ENCODE measurements around the gene LIX1L. TPM values are rescaled to one million over a fixed set of nuclear protein-coding genes. Genes with fewer than 3 reads are reported as not detected.

LIX1L gene
- total and polyA plus RNA-seq, 2 of the 13 experiments (the other 11 are each of a cell fraction or from before 2014, with no cell fraction given) = 8.1 to 24.9 TPM

GRCh38 chr1:145997016-145997717 is 39.4 kb upstream of the LIX1L start (continued):
- TF ChIP-seq POLR2A (IDR thresholded peaks at IDR 0.05; ENCODE audit: insufficient read depth in 1 of 2, low read depth in 2 of 2, low read length in 2 of 2) (0 out of 4 replicates have a peak, but pooled peaks of 1 of the 2 experiments have one; percentile 25), SRSF4 (IDR thresholded peaks at IDR 0.05; ENCODE audit: low read depth, low read length, poor library complexity, severe bottlenecking) (no peak), ZNF883 (CRISPR knock-in tag; IDR thresholded peaks at IDR 0.05; ENCODE audit: not compliant biosample characterization) (no peak), CREB1 (IDR thresholded peaks at IDR 0.05) (no peak), CREB1 (CRISPR knock-in tag; IDR thresholded peaks at IDR 0.05) (0 out of 2 replicates have a peak, but pooled peaks have one; percentile 17), PAX8 (CRISPR knock-in tag; IDR thresholded peaks at IDR 0.05; ENCODE audit: borderline replicate concordance) (no peak), ZNF317 (CRISPR knock-in tag; IDR thresholded peaks at IDR 0.05) (no peak), ARID5B (CRISPR knock-in tag; IDR thresholded peaks at IDR 0.05) (peak; percentile 51), HNF4A (CRISPR knock-in tag; IDR thresholded peaks at IDR 0.05) (0 out of 2 replicates have a peak, but pooled peaks have one; percentile 6), ISL2 (CRISPR knock-in tag; IDR thresholded peaks at IDR 0.05) (0 out of 2 replicates have a peak, but pooled peaks have one; percentile 14), GATA4 (IDR thresholded peaks at IDR 0.05; ENCODE audit: borderline replicate concordance, low read depth) (peak; percentile 37; the same call in 1 of the 2 replicates), ZNF816 (CRISPR knock-in tag; IDR thresholded peaks at IDR 0.05; ENCODE audit: borderline replicate concordance) (no peak), SNAPC2 (CRISPR knock-in tag; IDR thresholded peaks at IDR 0.05) (peak; percentile 56; the same call in 1 of the 2 replicates), FOSL2 (CRISPR knock-in tag; IDR thresholded peaks at IDR 0.05) (peak; percentile 78), GABPA (IDR thresholded peaks at IDR 0.05; ENCODE audit: low read depth, low read length) (no peak), GABPA (CRISPR knock-in tag; IDR thresholded peaks at IDR 0.05; ENCODE audit: low read depth) (peak; percentile 71), FOXP1 (IDR thresholded peaks at IDR 0.05) (no peak), FOXP1 (CRISPR knock-in tag; IDR thresholded peaks at IDR 0.05) (peak; percentile 78), ZNF414 (CRISPR knock-in tag; IDR thresholded peaks at IDR 0.05) (no peak), ZNF598 (CRISPR knock-in tag; IDR thresholded peaks at IDR 0.05; ENCODE audit: borderline replicate concordance) (no peak), ETV6 (CRISPR knock-in tag; conservative IDR thresholded peaks at IDR 0.05) (no peak), ZSCAN20 (CRISPR knock-in tag; IDR thresholded peaks at IDR 0.05; ENCODE audit: borderline replicate concordance) (no peak), JARID2 (CRISPR knock-in tag; IDR thresholded peaks at IDR 0.05; ENCODE audit: insufficient replicate concordance) (no peak), MED1 (CRISPR knock-in tag; IDR thresholded peaks at IDR 0.05) (peak; percentile 75), ZNF17 (CRISPR knock-in tag; IDR thresholded peaks at IDR 0.05) (no peak), KDM3A (CRISPR knock-in tag; IDR thresholded peaks at IDR 0.05; ENCODE audit: low read depth) (no peak), ZNF430 (CRISPR knock-in tag; IDR thresholded peaks at IDR 0.05) (no peak)

Data from HepG2 (cell line).